ENCODE measurements around the gene WIPF3.

DNA sequence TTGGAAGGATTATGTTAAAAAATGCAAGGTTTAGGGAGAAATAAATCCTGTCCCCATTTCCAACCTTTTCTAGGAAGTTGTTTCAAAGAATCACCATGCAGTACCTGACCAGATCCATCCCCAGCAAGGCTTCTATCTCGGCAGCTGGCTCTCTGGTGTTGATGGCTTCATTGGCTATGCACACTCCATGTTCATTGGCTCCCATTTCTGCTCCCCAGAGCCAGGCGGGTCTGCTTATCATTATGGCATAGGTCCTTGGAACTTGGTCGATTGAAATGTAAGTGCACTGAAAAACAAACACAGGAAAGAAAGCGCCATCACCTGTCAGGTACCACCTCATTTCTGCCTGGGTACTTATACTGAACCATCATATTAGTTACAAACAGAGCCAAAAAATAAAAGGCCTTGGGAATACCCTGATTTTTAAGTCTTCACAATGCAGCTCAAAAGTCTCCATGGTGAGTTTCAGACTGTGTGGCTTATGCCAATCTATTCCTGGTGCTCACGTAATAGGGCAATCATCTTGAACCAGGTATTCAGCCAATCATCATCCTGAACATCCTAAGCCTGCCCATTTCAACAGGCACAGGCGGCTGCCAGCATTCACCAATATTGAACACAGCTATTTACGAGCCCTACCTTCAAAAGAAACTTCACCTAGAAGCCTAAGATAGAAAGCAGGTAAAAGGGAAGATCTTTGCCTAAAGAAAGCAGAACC is 148.9 kb downstream of the WIPF3 start:
- TF ChIP-seq, protein P1, sequence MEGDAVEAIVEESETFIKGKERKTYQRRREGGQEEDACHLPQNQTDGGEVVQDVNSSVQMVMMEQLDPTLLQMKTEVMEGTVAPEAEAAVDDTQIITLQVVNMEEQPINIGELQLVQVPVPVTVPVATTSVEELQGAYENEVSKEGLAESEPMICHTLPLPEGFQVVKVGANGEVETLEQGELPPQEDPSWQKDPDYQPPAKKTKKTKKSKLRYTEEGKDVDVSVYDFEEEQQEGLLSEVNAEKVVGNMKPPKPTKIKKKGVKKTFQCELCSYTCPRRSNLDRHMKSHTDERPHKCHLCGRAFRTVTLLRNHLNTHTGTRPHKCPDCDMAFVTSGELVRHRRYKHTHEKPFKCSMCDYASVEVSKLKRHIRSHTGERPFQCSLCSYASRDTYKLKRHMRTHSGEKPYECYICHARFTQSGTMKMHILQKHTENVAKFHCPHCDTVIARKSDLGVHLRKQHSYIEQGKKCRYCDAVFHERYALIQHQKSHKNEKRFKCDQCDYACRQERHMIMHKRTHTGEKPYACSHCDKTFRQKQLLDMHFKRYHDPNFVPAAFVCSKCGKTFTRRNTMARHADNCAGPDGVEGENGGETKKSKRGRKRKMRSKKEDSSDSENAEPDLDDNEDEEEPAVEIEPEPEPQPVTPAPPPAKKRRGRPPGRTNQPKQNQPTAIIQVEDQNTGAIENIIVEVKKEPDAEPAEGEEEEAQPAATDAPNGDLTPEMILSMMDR (IDR thresholded peaks at IDR 0.05): no peak
- no peak for TF ChIP-seq POLR2A (IDR thresholded peaks at IDR 0.05)
- TF ChIP-seq POLR2AphosphoS5 (IDR thresholded peaks at IDR 0.05): no peak
